Tibial artery (tissue), 4 donors: ENCODE results near the gene IGSF9B.
A peak's percentile ranks its signal among the peaks of the same experiment; 100 is the strongest.

Experiments
- DNase-seq, 2 donors: peaks; one replicate each; pipeline ENCODE4 v3.0.0-alpha.2; 2019
- H3K27ac ChIP-seq, 2 donors: fragments of 200-600 bp; sonication (generic) in 1 of 2; 1 replicate in 1 of 2; 2 replicates in 1 of 2; pipeline ENCODE4 v1.5.1; 2018 to 2019; ENCODE audit warnings: mild to moderate bottlenecking in 1 of 2
- H3K27me3 ChIP-seq, 2 donors: fragments of 200-600 bp; sonication (generic) in 1 of 2; one replicate each; pipeline versions ENCODE4 v1.5.1 to v1.6.0; 2016 to 2019
- H3K36me3 ChIP-seq, 3 donors: fragments of 200-600 bp; sonication (generic) in 2 of 3; one replicate each; pipeline ENCODE4 v1.5.1; 2016 to 2019; ENCODE audit warnings: mild to moderate bottlenecking in 2 of 3
- H3K4me1 ChIP-seq, 4 donors: fragments of 200-600 bp; sonication (generic) in 2 of 4; 1 replicate in 3 of 4; 2 replicates in 1 of 4; pipeline ENCODE4 v1.5.1; 2016 to 2019
- H3K4me3 ChIP-seq, 2 donors: fragments of 200-600 bp; sonication (generic) in 1 of 2; 1 replicate in 1 of 2; 2 replicates in 1 of 2; pipeline ENCODE4 v1.5.1; 2018 to 2019; ENCODE audit warnings: mild to moderate bottlenecking in 2 of 2
- H3K9me3 ChIP-seq, 3 donors: fragments of 200-600 bp; sonication (generic) in 1 of 3; one replicate each; pipeline ENCODE4 v1.5.1; 2016 to 2019
- CTCF ChIP-seq, 2 experiments: fragments of 200-600 bp in 1 of 2; fragments of 450-650 bp in 1 of 2; IDR thresholded peaks; one replicate each; pipeline ENCODE4 v1.5.1; 2017 to 2019; ENCODE audit warnings: antibody characterized with exemption in 2 of 2, mild to moderate bottlenecking in 1 of 2, moderate library complexity in 1 of 2
- intact Hi-C: fragments of 100-400 bp; cut with DNase I; formaldehyde crosslinking; loops from one replicate; pipeline ENCODE4 v1.15.0; 2023; ENCODE audit warnings: low total_unique reads

Gene IGSF9B

GRCh38 chr11:133957900-133958299 lies 1.1 kb upstream of the IGSF9B start:
- TF ChIP-seq CTCF (IDR thresholded peaks at IDR 0.05) = no peak
- no peaks in the 10 kb centered on the region for H3K27me3 ChIP-seq
- peak overlapping the region; percentile 95 to 96 for H3K27ac ChIP-seq
- H3K4me3 ChIP-seq = peak overlapping the region; percentile 69 to 88
- no peaks in the 10 kb centered on the region for H3K9me3 ChIP-seq
- H3K36me3 ChIP-seq = no peaks in the 10 kb centered on the region
- no peak for DNase-seq
- intact Hi-C loops = loop anchor here (2.0 kb wide), 1 partner anchor 89 kb away; no protein-coding TSS in a partner anchor
- H3K4me1 ChIP-seq = peaks cover 0 to 34% (median 31%) of the 10 kb centered on the region in 4 donors

GRCh38 chr11:133955945-133956421 lies 785 bp downstream of the IGSF9B start:
- H3K9me3 ChIP-seq = no peaks in the 10 kb centered on the region
- DNase-seq = no peak
- H3K4me3 ChIP-seq = peak overlapping the region; percentile 69 to 88
- H3K27me3 ChIP-seq = no peaks in the 10 kb centered on the region
- TF ChIP-seq CTCF (IDR thresholded peaks at IDR 0.05) = no peak
- peak overlapping the region; percentile 95 to 96 for H3K27ac ChIP-seq
- H3K4me1 ChIP-seq = peaks cover 0 to 53% (median 48%) of the 10 kb centered on the region in 4 donors
- intact Hi-C loops = loop anchor here (2.0 kb wide), 1 partner anchor 91 kb away; no protein-coding TSS in a partner anchor
- no peaks in the 10 kb centered on the region for H3K36me3 ChIP-seq

DNA sequence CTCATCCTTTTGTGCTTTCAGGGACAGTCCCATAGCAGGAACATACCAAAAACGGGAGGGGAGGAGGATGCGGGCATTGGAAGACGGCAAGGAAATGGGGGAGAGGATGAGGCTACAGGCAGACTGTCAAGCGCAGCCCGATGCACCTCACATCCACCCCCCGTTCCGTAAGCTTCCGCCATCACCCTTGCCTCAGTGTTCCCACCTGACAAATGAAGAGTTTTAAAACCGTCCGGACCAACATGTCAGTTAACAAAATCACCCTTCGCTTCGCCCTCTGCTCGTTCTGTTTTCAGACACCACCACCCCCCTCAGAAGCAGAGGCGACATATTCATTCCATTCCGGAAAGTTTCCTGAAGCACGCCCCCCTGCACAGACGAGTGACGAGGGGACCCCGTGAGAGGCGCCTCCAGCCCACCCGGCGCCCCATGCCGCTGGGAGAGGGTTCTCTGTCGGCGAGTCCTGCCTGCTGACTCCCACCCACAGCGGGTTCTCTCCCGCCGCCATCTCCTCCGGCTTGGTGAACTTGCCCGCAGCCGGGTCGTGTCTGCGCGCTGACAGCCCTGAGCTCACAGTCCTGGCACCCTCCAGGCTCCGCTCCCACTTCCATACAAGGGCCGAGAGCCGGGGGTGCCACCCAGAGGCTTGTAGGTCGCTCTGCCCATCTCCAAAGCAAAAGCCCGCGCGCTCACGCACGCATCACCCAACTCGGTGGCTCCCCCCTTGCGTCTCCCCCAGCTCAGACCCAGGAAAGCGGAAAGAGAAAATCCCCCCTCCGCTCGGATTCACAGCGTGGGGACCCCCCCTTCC lies 1.5 kb downstream of the IGSF9B start:
- Histone ChIP-seq H3K9me3 (no peaks in the 10 kb centered on the region), H3K4me1 (peaks cover 0 to 60% (median 55%) of the 10 kb centered on the region in 4 donors), H3K27ac (peak overlapping the region; percentile 95 to 96), H3K36me3 (no peaks in the 10 kb centered on the region), H3K27me3 (no peaks in the 10 kb centered on the region), H3K4me3 (peak overlapping the region; percentile 69 to 88)
- intact Hi-C loops = no loop called here
- DNase-seq = peak; percentile 75 to 94
- TF ChIP-seq CTCF (IDR thresholded peaks at IDR 0.05) = no peak

GRCh38 chr11:133953999-133954398 lies 2.8 kb downstream of the IGSF9B start:
- Histone ChIP-seq H3K4me3 (peak overlapping the region in 1 of 2 donors; percentile 88), H3K27ac (peak overlapping the region; percentile 95 to 96), H3K36me3 (no peaks in the 10 kb centered on the region), H3K9me3 (no peaks in the 10 kb centered on the region), H3K4me1 (peaks cover 0 to 72% (median 66%) of the 10 kb centered on the region in 4 donors), H3K27me3 (no peaks in the 10 kb centered on the region)
- intact Hi-C loops = loop anchor here (5.0 kb wide), 1 partner anchor 178 kb away; no protein-coding TSS in a partner anchor
- TF ChIP-seq CTCF (IDR thresholded peaks at IDR 0.05) = no peak
- DNase-seq = peak; percentile 45 to 89

DNA sequence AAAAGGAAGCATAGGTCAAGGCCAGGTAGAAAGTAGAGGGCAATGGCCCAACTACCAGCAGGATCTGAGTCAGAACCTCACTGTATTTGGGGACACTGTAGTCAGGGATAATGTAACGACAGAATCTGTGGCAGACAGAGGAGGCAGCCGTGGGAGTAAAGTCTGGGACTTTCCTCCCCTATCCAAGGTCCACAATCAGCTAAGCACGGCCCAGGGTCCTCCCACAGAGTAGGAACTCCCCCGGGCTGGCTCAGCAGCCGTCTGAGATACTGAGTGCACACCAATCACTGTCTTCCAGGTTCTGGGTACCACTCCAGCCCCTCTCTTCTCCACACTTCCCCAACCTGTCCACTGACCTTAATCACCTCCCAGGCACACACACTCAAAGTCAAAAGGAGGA lies 3.2 kb downstream of the IGSF9B start:
- intact Hi-C loops = loop anchor here (5.0 kb wide), 1 partner anchor 179 kb away; no protein-coding TSS in a partner anchor
- Histone ChIP-seq H3K4me1 (peaks cover 0 to 77% (median 70%) of the 10 kb centered on the region in 4 donors), H3K36me3 (no peaks in the 10 kb centered on the region), H3K4me3 (no peak overlapping the region), H3K27ac (peak overlapping the region; percentile 95 to 96), H3K9me3 (no peaks in the 10 kb centered on the region), H3K27me3 (no peaks in the 10 kb centered on the region)
- no peak for TF ChIP-seq CTCF (IDR thresholded peaks at IDR 0.05)
- DNase-seq = no peak
